HL-60 (cell line): Measurements from ENCODE around the gene ST7L.

Source experiments
- DNase-seq, 2 experiments: peaks; one replicate each; pipeline ENCODE4 v3.0.0-alpha.2; 2010 to 2020; ENCODE audit warnings: low read depth in 1 of 2, low spot score in 1 of 2
- H3K27ac ChIP-seq: fragments of 250-450 bp; sonication (Bioruptor Pico); replicated peaks from 2 replicates; pipeline ENCODE4 v1.5.1; 2020; ENCODE audit warnings: mild to moderate bottlenecking, moderate library complexity
- H3K27me3 ChIP-seq: fragments of 250-450 bp; sonication (Bioruptor Pico); 2 replicates; pipeline ENCODE4 v1.5.1; 2021; ENCODE audit warnings: mild to moderate bottlenecking, moderate library complexity; ENCODE audit not compliant: insufficient read depth, poor library complexity, severe bottlenecking
- H3K4me3 ChIP-seq: replicated peaks from 2 replicates; pipeline ENCODE4 v1.5.1; 2011; ENCODE audit warnings: mild to moderate bottlenecking, control low read depth, low read length; ENCODE audit not compliant: insufficient read depth
- GABPA ChIP-seq: IDR thresholded peaks from 2 replicates; pipeline ENCODE4 v1.6.1; 2012; ENCODE audit warnings: low read depth
- POLR2AphosphoS5 ChIP-seq: IDR thresholded peaks from 2 replicates; pipeline ENCODE4 v1.6.1; 2012; ENCODE audit warnings: low read depth
- SPI1 ChIP-seq: IDR thresholded peaks from 2 replicates; pipeline ENCODE4 v1.6.1; 2012; ENCODE audit warnings: low read depth, mild to moderate bottlenecking, borderline replicate concordance
- TF ChIP-seq, protein P1 (sequence below): IDR thresholded peaks from one replicate; pipeline ENCODE4 v1.5.1; 2011; ENCODE audit warnings: low read length, control low read depth, inconsistent platforms; ENCODE audit not compliant: insufficient read depth
- TF ChIP-seq, protein P2 (sequence below): IDR thresholded peaks from 2 replicates; pipeline ENCODE4 v1.6.1; 2012; ENCODE audit warnings: low read depth; ENCODE audit not compliant: insufficient replicate concordance

Gene ST7L

DNA sequence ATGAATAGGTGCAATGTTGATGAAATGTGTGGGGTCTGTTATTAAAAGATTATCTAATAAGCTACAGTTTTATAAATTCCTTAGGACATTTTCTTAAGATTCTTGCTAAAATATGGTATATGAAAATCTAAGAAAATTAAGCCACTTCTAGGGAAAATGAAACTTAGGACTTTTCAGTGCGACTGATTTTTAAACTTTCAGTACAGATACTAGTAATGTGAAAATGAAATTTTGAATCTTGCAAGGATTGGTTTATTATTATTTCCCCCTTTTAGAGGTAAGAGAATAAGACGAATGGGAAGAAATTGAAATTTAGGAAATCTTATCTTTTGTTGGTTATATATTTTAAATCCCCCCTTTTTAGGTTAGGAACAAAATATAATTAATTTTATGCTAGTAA, 17.1 kb upstream of the ST7L start:
- no peak overlapping the region for H3K4me3 ChIP-seq
- H3K27me3 ChIP-seq = no peaks in the 10 kb centered on the region
- no peak for DNase-seq
- no peak overlapping the region for H3K27ac ChIP-seq
- TF ChIP-seq GABPA (no peak), POLR2AphosphoS5 (no peak), SPI1 (no peak)
- TF ChIP-seq, protein P1, sequence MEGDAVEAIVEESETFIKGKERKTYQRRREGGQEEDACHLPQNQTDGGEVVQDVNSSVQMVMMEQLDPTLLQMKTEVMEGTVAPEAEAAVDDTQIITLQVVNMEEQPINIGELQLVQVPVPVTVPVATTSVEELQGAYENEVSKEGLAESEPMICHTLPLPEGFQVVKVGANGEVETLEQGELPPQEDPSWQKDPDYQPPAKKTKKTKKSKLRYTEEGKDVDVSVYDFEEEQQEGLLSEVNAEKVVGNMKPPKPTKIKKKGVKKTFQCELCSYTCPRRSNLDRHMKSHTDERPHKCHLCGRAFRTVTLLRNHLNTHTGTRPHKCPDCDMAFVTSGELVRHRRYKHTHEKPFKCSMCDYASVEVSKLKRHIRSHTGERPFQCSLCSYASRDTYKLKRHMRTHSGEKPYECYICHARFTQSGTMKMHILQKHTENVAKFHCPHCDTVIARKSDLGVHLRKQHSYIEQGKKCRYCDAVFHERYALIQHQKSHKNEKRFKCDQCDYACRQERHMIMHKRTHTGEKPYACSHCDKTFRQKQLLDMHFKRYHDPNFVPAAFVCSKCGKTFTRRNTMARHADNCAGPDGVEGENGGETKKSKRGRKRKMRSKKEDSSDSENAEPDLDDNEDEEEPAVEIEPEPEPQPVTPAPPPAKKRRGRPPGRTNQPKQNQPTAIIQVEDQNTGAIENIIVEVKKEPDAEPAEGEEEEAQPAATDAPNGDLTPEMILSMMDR = no peak
- TF ChIP-seq, protein P2, sequence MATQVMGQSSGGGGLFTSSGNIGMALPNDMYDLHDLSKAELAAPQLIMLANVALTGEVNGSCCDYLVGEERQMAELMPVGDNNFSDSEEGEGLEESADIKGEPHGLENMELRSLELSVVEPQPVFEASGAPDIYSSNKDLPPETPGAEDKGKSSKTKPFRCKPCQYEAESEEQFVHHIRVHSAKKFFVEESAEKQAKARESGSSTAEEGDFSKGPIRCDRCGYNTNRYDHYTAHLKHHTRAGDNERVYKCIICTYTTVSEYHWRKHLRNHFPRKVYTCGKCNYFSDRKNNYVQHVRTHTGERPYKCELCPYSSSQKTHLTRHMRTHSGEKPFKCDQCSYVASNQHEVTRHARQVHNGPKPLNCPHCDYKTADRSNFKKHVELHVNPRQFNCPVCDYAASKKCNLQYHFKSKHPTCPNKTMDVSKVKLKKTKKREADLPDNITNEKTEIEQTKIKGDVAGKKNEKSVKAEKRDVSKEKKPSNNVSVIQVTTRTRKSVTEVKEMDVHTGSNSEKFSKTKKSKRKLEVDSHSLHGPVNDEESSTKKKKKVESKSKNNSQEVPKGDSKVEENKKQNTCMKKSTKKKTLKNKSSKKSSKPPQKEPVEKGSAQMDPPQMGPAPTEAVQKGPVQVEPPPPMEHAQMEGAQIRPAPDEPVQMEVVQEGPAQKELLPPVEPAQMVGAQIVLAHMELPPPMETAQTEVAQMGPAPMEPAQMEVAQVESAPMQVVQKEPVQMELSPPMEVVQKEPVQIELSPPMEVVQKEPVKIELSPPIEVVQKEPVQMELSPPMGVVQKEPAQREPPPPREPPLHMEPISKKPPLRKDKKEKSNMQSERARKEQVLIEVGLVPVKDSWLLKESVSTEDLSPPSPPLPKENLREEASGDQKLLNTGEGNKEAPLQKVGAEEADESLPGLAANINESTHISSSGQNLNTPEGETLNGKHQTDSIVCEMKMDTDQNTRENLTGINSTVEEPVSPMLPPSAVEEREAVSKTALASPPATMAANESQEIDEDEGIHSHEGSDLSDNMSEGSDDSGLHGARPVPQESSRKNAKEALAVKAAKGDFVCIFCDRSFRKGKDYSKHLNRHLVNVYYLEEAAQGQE = no peak

DNA sequence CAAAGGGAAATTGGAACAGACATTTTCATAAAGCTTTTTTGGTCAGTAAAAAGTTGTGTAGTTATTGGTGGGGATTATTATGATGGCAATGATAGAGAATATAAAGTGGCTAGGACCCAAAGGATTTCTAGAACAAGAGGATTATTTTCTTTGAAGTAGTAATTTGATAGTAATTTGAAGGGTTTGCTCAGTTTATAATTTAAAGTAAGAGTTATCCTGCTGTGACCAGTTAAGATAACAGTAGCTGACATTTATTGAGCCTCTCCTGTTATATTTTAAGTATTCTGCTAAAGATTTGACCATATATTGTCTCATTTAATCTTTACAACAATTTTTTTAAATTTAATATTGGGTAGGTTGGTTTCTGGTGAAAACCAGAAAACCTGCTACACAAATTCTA, 15.4 kb upstream of the ST7L start:
- no peaks in the 10 kb centered on the region for H3K27me3 ChIP-seq
- TF ChIP-seq POLR2AphosphoS5 (no peak), GABPA (no peak), SPI1 (no peak)
- TF ChIP-seq, protein P2 = no peak
- TF ChIP-seq, protein P1 = no peak
- no peak overlapping the region for H3K4me3 ChIP-seq
- no peak overlapping the region for H3K27ac ChIP-seq
- no peak for DNase-seq

DNA sequence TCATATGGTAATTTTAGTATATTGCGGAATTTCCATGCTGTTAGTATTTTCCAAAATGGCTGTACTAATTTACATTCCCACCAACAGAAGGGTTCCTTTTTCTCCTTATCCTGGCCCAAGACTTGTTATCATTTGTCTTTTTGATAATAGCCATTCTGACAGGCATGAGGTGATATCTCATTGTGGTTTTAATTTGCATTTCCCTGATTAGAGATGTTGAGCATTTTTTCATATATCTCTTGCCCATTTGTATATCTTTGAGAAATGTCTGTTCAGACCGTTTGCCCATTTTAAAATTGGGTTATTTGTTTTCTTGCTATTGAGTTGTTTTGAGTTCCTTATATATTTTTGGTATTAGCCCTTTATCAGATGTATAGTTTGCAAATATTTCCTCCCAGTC, 14.7 kb upstream of the ST7L start:
- no peak for DNase-seq
- Histone ChIP-seq H3K4me3 (no peak overlapping the region), H3K27ac (no peak overlapping the region), H3K27me3 (no peaks in the 10 kb centered on the region)
- TF ChIP-seq, protein P2 = no peak
- TF ChIP-seq GABPA (no peak), POLR2AphosphoS5 (no peak), SPI1 (no peak)
- TF ChIP-seq, protein P1 = no peak
